Vagina (tissue), 2 donors: ENCODE measurements around the gene HNRNPA3.

ENCODE experiments used
- CTCF ChIP-seq, 3 experiments: fragments of 450-650 bp in 2 of 3; fragments of 200-600 bp in 1 of 3; sonication (generic) in 1 of 3; IDR thresholded peaks; one replicate each; pipeline ENCODE4 v1.5.1; 2017 to 2019; ENCODE audit warnings: antibody characterized with exemption in 3 of 3, mild to moderate bottlenecking in 2 of 3, moderate library complexity in 2 of 3
- POLR2A ChIP-seq, 2 donors: fragments of 450-650 bp; IDR thresholded peaks; one replicate each; pipeline ENCODE4 v1.6.1; 2017; ENCODE audit warnings: antibody characterized with exemption in 2 of 2, mild to moderate bottlenecking in 2 of 2, moderate library complexity in 2 of 2

- no peak for TF ChIP-seq CTCF (IDR thresholded peaks at IDR 0.05)
- peak in 1 of 2 donors; percentile 22 for TF ChIP-seq POLR2A (IDR thresholded peaks at IDR 0.05)
Observed at GRCh38 chr2:177212891-177213856, 580 bp downstream of the HNRNPA3 start.
